ENCODE measurements around the gene CSDE1.

The CSDE1 gene

GRCh38 chr1:114668784-114669561 lies 88.8 kb downstream of the CSDE1 start:
- no peaks in the 10 kb centered on the region for H3K9me3 ChIP-seq (ENCODE audit: insufficient read depth, low read length, severe bottlenecking)
- H3K79me2 ChIP-seq (ENCODE audit: insufficient read depth, low read length): no peaks in the 10 kb centered on the region
- DNase-seq: no peak
- TF ChIP-seq, protein P1, sequence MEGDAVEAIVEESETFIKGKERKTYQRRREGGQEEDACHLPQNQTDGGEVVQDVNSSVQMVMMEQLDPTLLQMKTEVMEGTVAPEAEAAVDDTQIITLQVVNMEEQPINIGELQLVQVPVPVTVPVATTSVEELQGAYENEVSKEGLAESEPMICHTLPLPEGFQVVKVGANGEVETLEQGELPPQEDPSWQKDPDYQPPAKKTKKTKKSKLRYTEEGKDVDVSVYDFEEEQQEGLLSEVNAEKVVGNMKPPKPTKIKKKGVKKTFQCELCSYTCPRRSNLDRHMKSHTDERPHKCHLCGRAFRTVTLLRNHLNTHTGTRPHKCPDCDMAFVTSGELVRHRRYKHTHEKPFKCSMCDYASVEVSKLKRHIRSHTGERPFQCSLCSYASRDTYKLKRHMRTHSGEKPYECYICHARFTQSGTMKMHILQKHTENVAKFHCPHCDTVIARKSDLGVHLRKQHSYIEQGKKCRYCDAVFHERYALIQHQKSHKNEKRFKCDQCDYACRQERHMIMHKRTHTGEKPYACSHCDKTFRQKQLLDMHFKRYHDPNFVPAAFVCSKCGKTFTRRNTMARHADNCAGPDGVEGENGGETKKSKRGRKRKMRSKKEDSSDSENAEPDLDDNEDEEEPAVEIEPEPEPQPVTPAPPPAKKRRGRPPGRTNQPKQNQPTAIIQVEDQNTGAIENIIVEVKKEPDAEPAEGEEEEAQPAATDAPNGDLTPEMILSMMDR (IDR thresholded peaks at IDR 0.05; ENCODE audit: borderline replicate concordance, extremely low read depth, low read length, poor library complexity, severe bottlenecking): no peak
- TF ChIP-seq EZH2 (IDR thresholded peaks at IDR 0.05; ENCODE audit: borderline replicate concordance, low read depth, low read length, severe bottlenecking): no peak
- no peaks in the 10 kb centered on the region for H4K20me1 ChIP-seq (ENCODE audit: insufficient read depth, low read length)
- H3K4me1 ChIP-seq (ENCODE audit: insufficient read depth, low read length): no peaks in the 10 kb centered on the region
- H3K27ac ChIP-seq (ENCODE audit: low read length): no peak overlapping the region
- H2AFZ ChIP-seq (ENCODE audit: low read depth, low read length): no peak overlapping the region
- H3K4me2 ChIP-seq (ENCODE audit: insufficient read depth, low read length): no peak overlapping the region
- no peak overlapping the region for H3K9ac ChIP-seq (ENCODE audit: low read depth, low read length)
- H3K36me3 ChIP-seq (ENCODE audit: insufficient read depth, low read length): no peaks in the 10 kb centered on the region
- no peak for ATAC-seq (ENCODE audit: insufficient read depth, low read depth)
- peaks cover 3% of the 10 kb centered on the region for H3K27me3 ChIP-seq (ENCODE audit: insufficient read depth, low read length, poor library complexity)
- no peak overlapping the region for H3K4me3 ChIP-seq (ENCODE audit: low read depth in 1 of 2, low read length in 2 of 2)

DNA sequence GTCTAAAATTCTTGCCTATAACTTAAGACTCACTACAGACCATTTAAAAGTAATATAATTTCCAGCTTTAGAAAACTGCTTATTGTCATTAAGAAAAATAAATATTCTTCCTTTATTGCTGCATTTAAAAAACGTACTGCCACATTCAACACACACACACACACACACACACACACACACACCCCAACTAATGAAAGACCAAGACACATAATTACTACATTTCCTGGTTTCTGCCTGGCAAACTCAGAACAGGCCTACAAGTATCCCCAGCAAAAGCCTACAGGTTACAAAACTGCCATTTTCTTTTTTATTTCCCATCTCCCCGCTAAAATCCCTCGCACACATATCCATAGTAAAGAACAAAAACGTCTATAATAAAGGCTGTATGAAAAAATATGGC lies 89.4 kb downstream of the CSDE1 start:
- TF ChIP-seq, protein P1 (IDR thresholded peaks at IDR 0.05; ENCODE audit: borderline replicate concordance, extremely low read depth, low read length, poor library complexity, severe bottlenecking): no peak
- TF ChIP-seq EZH2 (IDR thresholded peaks at IDR 0.05; ENCODE audit: borderline replicate concordance, low read depth, low read length, severe bottlenecking): no peak
- H3K27me3 ChIP-seq (ENCODE audit: insufficient read depth, low read length, poor library complexity): peaks cover 1% of the 10 kb centered on the region
- H4K20me1 ChIP-seq (ENCODE audit: insufficient read depth, low read length): no peaks in the 10 kb centered on the region
- DNase-seq (no peak), ATAC-seq (ENCODE audit: insufficient read depth, low read depth) (no peak)
- H3K79me2 ChIP-seq (ENCODE audit: insufficient read depth, low read length): no peaks in the 10 kb centered on the region
- H3K4me2 ChIP-seq (ENCODE audit: insufficient read depth, low read length): no peak overlapping the region
- H3K4me1 ChIP-seq (ENCODE audit: insufficient read depth, low read length): no peaks in the 10 kb centered on the region
- H2AFZ ChIP-seq (ENCODE audit: low read depth, low read length): no peak overlapping the region
- H3K9me3 ChIP-seq (ENCODE audit: insufficient read depth, low read length, severe bottlenecking): no peaks in the 10 kb centered on the region
- H3K27ac ChIP-seq (ENCODE audit: low read length): no peak overlapping the region
- H3K36me3 ChIP-seq (ENCODE audit: insufficient read depth, low read length): no peaks in the 10 kb centered on the region
- H3K9ac ChIP-seq (ENCODE audit: low read depth, low read length): no peak overlapping the region
- no peak overlapping the region for H3K4me3 ChIP-seq (ENCODE audit: low read depth in 1 of 2, low read length in 2 of 2)

- no peak overlapping the region for H3K4me2 ChIP-seq (ENCODE audit: insufficient read depth, low read length)
- TF ChIP-seq EZH2 (IDR thresholded peaks at IDR 0.05; ENCODE audit: borderline replicate concordance, low read depth, low read length, severe bottlenecking): no peak
- TF ChIP-seq, protein P1 (IDR thresholded peaks at IDR 0.05; ENCODE audit: borderline replicate concordance, extremely low read depth, low read length, poor library complexity, severe bottlenecking): no peak
- H3K27me3 ChIP-seq (ENCODE audit: insufficient read depth, low read length, poor library complexity): no peaks in the 10 kb centered on the region
Observed at GRCh38 chr1:114666954-114667353, 90.8 kb downstream of the CSDE1 start.

More at GRCh38 chr1:114666954-114667353, 90.8 kb downstream of the CSDE1 start:
- Histone ChIP-seq H4K20me1 (ENCODE audit: insufficient read depth, low read length) (no peaks in the 10 kb centered on the region), H2AFZ (ENCODE audit: low read depth, low read length) (no peak overlapping the region), H3K27ac (ENCODE audit: low read length) (no peak overlapping the region), H3K79me2 (ENCODE audit: insufficient read depth, low read length) (no peaks in the 10 kb centered on the region), H3K36me3 (ENCODE audit: insufficient read depth, low read length) (no peaks in the 10 kb centered on the region), H3K9ac (ENCODE audit: low read depth, low read length) (no peak overlapping the region), H3K4me3 (ENCODE audit: low read depth in 1 of 2, low read length in 2 of 2) (no peak overlapping the region), H3K9me3 (ENCODE audit: insufficient read depth, low read length, severe bottlenecking) (no peaks in the 10 kb centered on the region), H3K4me1 (ENCODE audit: insufficient read depth, low read length) (no peaks in the 10 kb centered on the region)
- no peak for ATAC-seq (ENCODE audit: insufficient read depth, low read depth)
- no peak for DNase-seq

Data from DND-41 (cell line).